NB4 (cell line): Measurements from ENCODE around the gene RCCD1.

Experiments
- CTCF ChIP-seq: IDR thresholded peaks from one replicate; pipeline ENCODE4 v1.5.1; 2012; ENCODE audit warnings: low read depth, low read length
- MAX ChIP-seq: IDR thresholded peaks from 2 replicates; pipeline ENCODE4 v1.6.1; 2011; ENCODE audit warnings: low read depth, low read length
- POLR2A ChIP-seq: IDR thresholded peaks from 2 replicates; pipeline ENCODE4 v1.6.1; 2011; ENCODE audit warnings: mild to moderate bottlenecking; ENCODE audit not compliant: insufficient read length; ENCODE audit errors: extremely low read depth

DNA sequence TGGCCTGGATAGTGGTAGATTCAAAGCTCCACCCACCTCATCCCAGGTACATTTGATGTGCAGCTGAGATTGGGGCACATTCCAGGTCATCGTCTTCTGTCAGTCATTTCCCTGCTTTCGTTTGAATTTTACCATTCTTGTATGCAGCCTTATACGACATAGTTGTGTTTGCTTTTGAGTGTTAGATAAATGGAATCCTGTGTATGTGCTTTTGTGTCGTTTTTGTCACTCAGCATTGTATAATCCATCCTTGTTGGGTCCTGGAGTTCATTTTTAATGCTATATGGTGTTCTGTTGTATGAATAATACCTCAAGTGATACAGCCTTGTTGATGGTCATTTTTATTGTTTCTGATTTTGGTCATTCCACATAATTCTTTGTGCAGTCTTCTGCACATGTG is 7.3 kb downstream of the RCCD1 start:
- TF ChIP-seq CTCF (no peak), POLR2A (no peak), MAX (no peak)
